H1 (cell line): ENCODE data around the gene NFIC.

ENCODE experiments used
- ATF2 ChIP-seq: IDR thresholded peaks from 2 replicates; pipeline ENCODE4 v1.6.1; 2012; ENCODE audit warnings: low read length, inconsistent platforms
- CEBPB ChIP-seq: IDR thresholded peaks from 2 replicates; pipeline ENCODE4 v1.6.1; 2012; ENCODE audit warnings: low read depth, low read length
- CTCF ChIP-seq, 3 experiments: IDR thresholded peaks; 1 replicate in 2 of 3; 2 replicates in 1 of 3; pipeline versions ENCODE4 v1.5.1 to v1.6.1; 2011; ENCODE audit warnings: low read length in 3 of 3, mild to moderate bottlenecking in 3 of 3, inconsistent platforms in 2 of 3, low read depth in 1 of 3, moderate library complexity in 1 of 3; ENCODE audit not compliant: insufficient read depth in 1 of 3; ENCODE audit errors: control extremely low read depth in 1 of 3
- EP300 ChIP-seq, 2 experiments: IDR thresholded peaks; 1 replicate in 1 of 2; 2 replicates in 1 of 2; pipeline ENCODE4 v1.6.1; 2011 to 2012; ENCODE audit warnings: low read depth in 2 of 2, low read length in 2 of 2, mild to moderate bottlenecking in 2 of 2, borderline replicate concordance in 1 of 2, inconsistent platforms in 1 of 2, moderate library complexity in 1 of 2
- POLR2AphosphoS5 ChIP-seq: IDR thresholded peaks from 2 replicates; pipeline ENCODE4 v1.6.1; 2011; ENCODE audit warnings: low read depth, low read length
- SRF ChIP-seq: IDR thresholded peaks from 2 replicates; pipeline ENCODE4 v1.6.1; 2011; ENCODE audit warnings: mild to moderate bottlenecking, low read depth, low read length, moderate library complexity

- TF ChIP-seq CEBPB (no peak), CTCF (IDR thresholded peaks at IDR 0.05; ENCODE audit: control extremely low read depth in 1 of 3, insufficient read depth in 1 of 3, low read depth in 1 of 3, low read length in 3 of 3) (no peak), EP300 (IDR thresholded peaks at IDR 0.05; ENCODE audit: borderline replicate concordance in 1 of 2, low read depth in 2 of 2, low read length in 2 of 2) (no peak), SRF (no peak), POLR2AphosphoS5 (no peak), ATF2 (no peak)
These were observed 151.9 kb downstream of the NFIC start for GRCh38 chr19:3518255-3518654.
